ENCODE results near the gene COL20A1.
"Not testable (repeated sequence)": the region's sequence is repeated elsewhere in the genome, so short reads cannot be mapped to it uniquely, and the experiment has no call there.

GRCh38 chr20:63305933-63306672 lies 13.1 kb downstream of the COL20A1 start:
- TF ChIP-seq, protein P1, sequence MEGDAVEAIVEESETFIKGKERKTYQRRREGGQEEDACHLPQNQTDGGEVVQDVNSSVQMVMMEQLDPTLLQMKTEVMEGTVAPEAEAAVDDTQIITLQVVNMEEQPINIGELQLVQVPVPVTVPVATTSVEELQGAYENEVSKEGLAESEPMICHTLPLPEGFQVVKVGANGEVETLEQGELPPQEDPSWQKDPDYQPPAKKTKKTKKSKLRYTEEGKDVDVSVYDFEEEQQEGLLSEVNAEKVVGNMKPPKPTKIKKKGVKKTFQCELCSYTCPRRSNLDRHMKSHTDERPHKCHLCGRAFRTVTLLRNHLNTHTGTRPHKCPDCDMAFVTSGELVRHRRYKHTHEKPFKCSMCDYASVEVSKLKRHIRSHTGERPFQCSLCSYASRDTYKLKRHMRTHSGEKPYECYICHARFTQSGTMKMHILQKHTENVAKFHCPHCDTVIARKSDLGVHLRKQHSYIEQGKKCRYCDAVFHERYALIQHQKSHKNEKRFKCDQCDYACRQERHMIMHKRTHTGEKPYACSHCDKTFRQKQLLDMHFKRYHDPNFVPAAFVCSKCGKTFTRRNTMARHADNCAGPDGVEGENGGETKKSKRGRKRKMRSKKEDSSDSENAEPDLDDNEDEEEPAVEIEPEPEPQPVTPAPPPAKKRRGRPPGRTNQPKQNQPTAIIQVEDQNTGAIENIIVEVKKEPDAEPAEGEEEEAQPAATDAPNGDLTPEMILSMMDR (IDR thresholded peaks at IDR 0.05): not testable (repeated sequence)
- not testable (repeated sequence) for TF ChIP-seq POLR2A (IDR thresholded peaks at IDR 0.05)

Data from testis (tissue), 2 donors.